ENCODE measurements around the gene DEFB121.
A peak's percentile ranks its signal among the peaks of the same experiment; 100 is the strongest.
"Not testable (repeated sequence)": the region's sequence is repeated elsewhere in the genome, so short reads cannot be mapped to it uniquely, and the experiment has no call there.

The DEFB121 gene

GRCh38 chr20:31394900-31395299 is 11.1 kb downstream of the DEFB121 start:
- DNase-seq: no peak
- no peak for ATAC-seq
- Mint-ChIP-seq H3K9me3 (no peaks in the 10 kb centered on the region), H3K4me1 (no peaks in the 10 kb centered on the region), H3K27me3 (peaks cover 18% of the 10 kb centered on the region), H3K4me3 (no peak overlapping the region), H3K27ac (no peak overlapping the region)

GRCh38 chr20:31392836-31393235 is 13.2 kb downstream of the DEFB121 start:
- Mint-ChIP-seq H3K9me3 (no peaks in the 10 kb centered on the region), H3K4me3 (no peak overlapping the region), H3K27ac (no peak overlapping the region), H3K4me1 (no peaks in the 10 kb centered on the region), H3K27me3 (peaks cover 35% of the 10 kb centered on the region)
- DNase-seq: no peak
- ATAC-seq: no peak

- H3K27ac Mint-ChIP-seq: peak within 1 kb of the TSS in 1 of 2 donors; percentile 4
- no peaks in the 10 kb centered on the region for H3K4me1 Mint-ChIP-seq
- no peak for DNase-seq
- H3K27me3 Mint-ChIP-seq: peaks cover 22% of the 10 kb centered on the region
- H3K9me3 Mint-ChIP-seq: no peaks in the 10 kb centered on the region
- no peak within 1 kb of the TSS for H3K4me3 Mint-ChIP-seq
- ATAC-seq: no peak
Measured at GRCh38 chr20:31390490-31390889, 15.5 kb downstream of the DEFB121 start, which contains the start of gene DEFB119. TSS of gene DEFB119 (minus strand) at chr20:31390590. CDS start at chr20:31390483, 107 bp downstream.

- Mint-ChIP-seq H3K4me3 (no peak overlapping the region), H3K9me3 (peaks cover 7 to 15% of the 10 kb centered on the region in 2 donors), H3K4me1 (no peaks in the 10 kb centered on the region), H3K27me3 (no peaks in the 10 kb centered on the region), H3K27ac (no peak overlapping the region)
- ATAC-seq (no peak), DNase-seq (no peak)
Measured at GRCh38 chr20:31374346-31374745, 31.7 kb downstream of the DEFB121 start.

GRCh38 chr20:31368301-31368700 is 37.7 kb downstream of the DEFB121 start, which contains the start of gene DEFB118:
TSS of gene DEFB118 (plus strand) at chr20:31368601. CDS start at chr20:31368651, 50 bp downstream.
- ATAC-seq (no peak), DNase-seq (no peak)
- H3K27me3 Mint-ChIP-seq: no peaks in the 10 kb centered on the region
- H3K9me3 Mint-ChIP-seq: peaks cover 5 to 13% of the 10 kb centered on the region in 2 donors
- no peaks in the 10 kb centered on the region for H3K4me1 Mint-ChIP-seq
- H3K27ac Mint-ChIP-seq: no peak within 1 kb of the TSS
- no peak within 1 kb of the TSS for H3K4me3 Mint-ChIP-seq

- H3K4me1 Mint-ChIP-seq, H3K27ac Mint-ChIP-seq, DNase-seq, H3K4me3 Mint-ChIP-seq, ATAC-seq, H3K27me3 Mint-ChIP-seq: not testable (repeated sequence)
- H3K9me3 Mint-ChIP-seq: peaks cover 5 to 13% of the 10 kb centered on the region in 2 donors
Measured at GRCh38 chr20:31364272-31364671, 41.7 kb downstream of the DEFB121 start.

GRCh38 chr20:31363295-31363694 is 42.7 kb downstream of the DEFB121 start:
- DNase-seq (no peak), ATAC-seq (no peak)
- Mint-ChIP-seq H3K4me1 (no peaks in the 10 kb centered on the region), H3K9me3 (peaks cover 5 to 13% of the 10 kb centered on the region in 2 donors), H3K4me3 (no peak overlapping the region), H3K27ac (no peak overlapping the region), H3K27me3 (no peaks in the 10 kb centered on the region)

- no peak overlapping the region for H3K27ac Mint-ChIP-seq
- H3K4me3 Mint-ChIP-seq: no peak overlapping the region
- DNase-seq: no peak
- no peaks in the 10 kb centered on the region for H3K4me1 Mint-ChIP-seq
- ATAC-seq: no peak
- no peaks in the 10 kb centered on the region for H3K27me3 Mint-ChIP-seq
- no peaks in the 10 kb centered on the region for H3K9me3 Mint-ChIP-seq
Measured at GRCh38 chr20:31355981-31356380, 50.0 kb downstream of the DEFB121 start.

Data from stimulated activated naive CD8-positive, alpha-beta T cell treated with anti-CD3 and anti-CD28 coated beads, Interleukin-15, amount 100 ng/mL, for 72 hours (primary cell).